Mesothelial cell of epicardium (in vitro differentiated cells): ENCODE data around the gene MAP3K21. TPM values are rescaled to one million over a fixed set of nuclear protein-coding genes. Genes with fewer than 3 reads are reported as not detected.

Experiments used
- DNase-seq, 2 experiments: peaks; one replicate each; pipeline ENCODE4 v3.0.0; 2021; ENCODE audit warnings: low spot score in 2 of 2; ENCODE audit not compliant: unreplicated experiment in 2 of 2
- H3K27ac Mint-ChIP-seq: 2 replicates; pipeline ENCODE4 v1.8.0; 2021; ENCODE audit warnings: mixed read lengths
- H3K27me3 Mint-ChIP-seq: 2 replicates; pipeline ENCODE4 v1.8.0; 2021; ENCODE audit warnings: low read depth, mixed read lengths
- H3K36me3 Mint-ChIP-seq: 2 replicates; pipeline ENCODE4 v1.8.0; 2021; ENCODE audit warnings: mixed read lengths
- H3K4me1 Mint-ChIP-seq: 2 replicates; pipeline ENCODE4 v1.8.0; 2021; ENCODE audit warnings: mixed read lengths
- H3K4me3 Mint-ChIP-seq: 2 replicates; pipeline ENCODE4 v1.8.0; 2021; ENCODE audit warnings: mild to moderate bottlenecking, moderate library complexity, mixed read lengths
- H3K9me3 Mint-ChIP-seq: 2 replicates; pipeline ENCODE4 v1.8.0; 2021; ENCODE audit warnings: mixed read lengths
- CTCF ChIP-seq: fragments of 200-600 bp; sonication (generic); IDR thresholded peaks from one replicate; pipeline ENCODE4 v1.5.0; 2021; ENCODE audit warnings: antibody characterized with exemption; ENCODE audit not compliant: unreplicated experiment
- total RNA-seq: library from RNA; stranded (reverse); gene quantifications from 3 replicates; pipeline ENCODE4 v1.2.1, GENCODE V29; 2021

Gene MAP3K21
- total RNA-seq, 1 donor from 2014 or later, result 6.6 TPM

- TF ChIP-seq CTCF, result no peak
- peaks cover 9% of the 10 kb centered on the region for H3K4me1 Mint-ChIP-seq
- no peak overlapping the region for H3K27ac Mint-ChIP-seq
- no peak overlapping the region for H3K4me3 Mint-ChIP-seq
- peaks cover 11% of the 10 kb centered on the region for H3K36me3 Mint-ChIP-seq
- H3K9me3 Mint-ChIP-seq, result no peaks in the 10 kb centered on the region
- peaks cover 4% of the 10 kb centered on the region for H3K27me3 Mint-ChIP-seq
- no peak for DNase-seq
Measured at GRCh38 chr1:233355841-233356704, 28.5 kb downstream of the MAP3K21 start.

- peaks cover 11% of the 10 kb centered on the region for H3K36me3 Mint-ChIP-seq
- DNase-seq, result no peak
- TF ChIP-seq CTCF, result no peak
- peaks cover 11% of the 10 kb centered on the region for H3K4me1 Mint-ChIP-seq
- no peaks in the 10 kb centered on the region for H3K9me3 Mint-ChIP-seq
- no peak overlapping the region for H3K27ac Mint-ChIP-seq
- H3K27me3 Mint-ChIP-seq, result peaks cover 4% of the 10 kb centered on the region
- no peak overlapping the region for H3K4me3 Mint-ChIP-seq
Measured at GRCh38 chr1:233356705-233356987, 29.1 kb downstream of the MAP3K21 start.

GRCh38 chr1:233357595-233358397, 30.3 kb downstream of the MAP3K21 start:
- no peak overlapping the region for H3K27ac Mint-ChIP-seq

GRCh38 chr1:233359431-233359830, 31.9 kb downstream of the MAP3K21 start:
- H3K4me3 Mint-ChIP-seq, result no peak overlapping the region
- no peaks in the 10 kb centered on the region for H3K9me3 Mint-ChIP-seq
- DNase-seq, result no peak
- peaks cover 11% of the 10 kb centered on the region for H3K36me3 Mint-ChIP-seq
- TF ChIP-seq CTCF, result no peak
- H3K27me3 Mint-ChIP-seq, result peaks cover 4% of the 10 kb centered on the region
- peaks cover 11% of the 10 kb centered on the region for H3K4me1 Mint-ChIP-seq
- peak overlapping the region; percentile 19 for H3K27ac Mint-ChIP-seq

More at GRCh38 chr1:233357595-233358397, 30.3 kb downstream of the MAP3K21 start:
- H3K36me3 Mint-ChIP-seq, result peaks cover 11% of the 10 kb centered on the region
- TF ChIP-seq CTCF, result no peak
- H3K9me3 Mint-ChIP-seq, result no peaks in the 10 kb centered on the region
- peaks cover 11% of the 10 kb centered on the region for H3K4me1 Mint-ChIP-seq
- no peak overlapping the region for H3K4me3 Mint-ChIP-seq
- H3K27me3 Mint-ChIP-seq, result peaks cover 8% of the 10 kb centered on the region
- no peak for DNase-seq

GRCh38 chr1:233359905-233360304, 32.4 kb downstream of the MAP3K21 start:
- H3K4me3 Mint-ChIP-seq, result no peak overlapping the region
- TF ChIP-seq CTCF, result no peak
- peaks cover 11% of the 10 kb centered on the region for H3K4me1 Mint-ChIP-seq
- peaks cover 11% of the 10 kb centered on the region for H3K36me3 Mint-ChIP-seq
- H3K9me3 Mint-ChIP-seq, result no peaks in the 10 kb centered on the region
- no peak overlapping the region for H3K27ac Mint-ChIP-seq
- peaks cover 4% of the 10 kb centered on the region for H3K27me3 Mint-ChIP-seq
- no peak for DNase-seq
